SK-N-SH (cell line): Measurements from ENCODE around the gene OTC. TPM values are rescaled to one million over a fixed set of nuclear protein-coding genes. Genes with fewer than 3 reads are reported as not detected.

ENCODE experiments used
- CTCF ChIA-PET: fragments of 300-600, 350-600 bp; formaldehyde crosslinking; extraction: SDS; loops from one replicate; lab custom pipeline; 2021; lab: Yijun Ruan, JAX
- POLR2A ChIA-PET: fragments of 350-600 bp; sonication (Branson Sonifier 250); formaldehyde crosslinking; extraction: SDS; loops from one replicate; lab custom pipeline; 2020; ENCODE audit warnings: antibody characterized with exemption, inconsistent platforms; lab: Yijun Ruan, JAX
- DNase-seq: peaks from one replicate; pipeline ENCODE4 v3.0.0; 2012
- H2AFZ ChIP-seq: fragments of 200-600 bp; sonication (generic); 2 replicates; pipeline ENCODE4 v1.8.1; 2016; ENCODE audit warnings: antibody characterized with exemption, mild to moderate bottlenecking, low read depth
- H3F3A ChIP-seq: fragments of 200-600 bp; sonication (generic); replicated peaks from 2 replicates; pipeline ENCODE3; 2016; ENCODE audit warnings: antibody characterized with exemption, mild to moderate bottlenecking; ENCODE audit not compliant: insufficient read depth
- H3K27ac ChIP-seq, 2 experiments: fragments of 200-500 bp in 1 of 2; fragments of 200-600 bp in 1 of 2; sonication (Bioruptor generic) in 1 of 2; sonication (generic), shearing (Covaris generic) in 1 of 2; 2 replicates each; pipeline versions ENCODE4 v1.5.1 to v1.6.1; 2014 to 2016; ENCODE audit warnings: low read depth in 2 of 2, inconsistent platforms in 1 of 2, low read length in 1 of 2, mild to moderate bottlenecking in 1 of 2, mixed read lengths in 1 of 2
- H3K27me3 ChIP-seq: fragments of 200-600 bp; sonication (generic), shearing (Covaris generic); 2 replicates; pipeline ENCODE4 v1.6.1; 2016; ENCODE audit warnings: mixed run types; ENCODE audit not compliant: insufficient read depth
- H3K36me3 ChIP-seq, 2 experiments: fragments of 200-500 bp in 1 of 2; fragments of 200-600 bp in 1 of 2; sonication (Bioruptor generic) in 1 of 2; sonication (generic) in 1 of 2; replicated peaks in 1 of 2; 2 replicates each; pipeline versions ENCODE3 to v1.5.1; 2014 to 2016; ENCODE audit warnings: low read length in 1 of 2, mild to moderate bottlenecking in 1 of 2; ENCODE audit not compliant: insufficient read depth in 2 of 2, control insufficient read depth in 1 of 2
- H3K4me1 ChIP-seq, 2 experiments: fragments of 200-500 bp in 1 of 2; fragments of 200-600 bp in 1 of 2; sonication (Bioruptor generic) in 1 of 2; sonication (generic), shearing (Covaris generic) in 1 of 2; 2 replicates each; pipeline versions ENCODE4 v1.5.1 to v1.6.1; 2014 to 2016; ENCODE audit warnings: low read depth in 1 of 2, low read length in 1 of 2, mixed run types in 1 of 2; ENCODE audit not compliant: insufficient read depth in 2 of 2, control insufficient read depth in 1 of 2
- H3K4me2 ChIP-seq: fragments of 200-600 bp; sonication (generic), shearing (Covaris generic); 2 replicates; pipeline ENCODE4 v1.6.1; 2017; ENCODE audit warnings: mixed run types
- H3K4me3 ChIP-seq, 2 experiments: fragments of 200-500 bp in 1 of 2; fragments of 200-600 bp in 1 of 2; sonication (Bioruptor generic) in 1 of 2; sonication (generic), shearing (Covaris generic) in 1 of 2; 2 replicates each; pipeline versions ENCODE4 v1.5.1 to v1.8.1; 2014 to 2016; ENCODE audit warnings: low read depth in 2 of 2, inconsistent platforms in 1 of 2, low read length in 1 of 2, mild to moderate bottlenecking in 1 of 2, mixed read lengths in 1 of 2, moderate library complexity in 1 of 2
- H3K79me2 ChIP-seq: fragments of 200-600 bp; sonication (generic); 2 replicates; pipeline ENCODE4 v1.8.1; 2017; ENCODE audit warnings: mild to moderate bottlenecking; ENCODE audit not compliant: insufficient read depth
- H3K9ac ChIP-seq: fragments of 200-600 bp; sonication (generic); 2 replicates; pipeline ENCODE4 v1.6.1; 2017; ENCODE audit warnings: mixed run types
- H3K9me2 ChIP-seq: fragments of 200-600 bp; sonication (generic); 2 replicates; pipeline ENCODE4 v1.6.1; 2017; ENCODE audit warnings: mixed run types
- H3K9me3 ChIP-seq: fragments of 200-600 bp; sonication (generic); 2 replicates; pipeline ENCODE4 v1.6.1; 2017; ENCODE audit warnings: mixed run types, mild to moderate bottlenecking, moderate library complexity
- H4K20me1 ChIP-seq: fragments of 200-600 bp; sonication (generic); 2 replicates; pipeline ENCODE4 v1.6.1; 2017; ENCODE audit warnings: mild to moderate bottlenecking, mixed run types; ENCODE audit not compliant: insufficient read depth
- CHD2 ChIP-seq: fragments of 150-350 bp; IDR thresholded peaks from 2 replicates; pipeline ENCODE4 v1.6.1; 2018; ENCODE audit warnings: low read length; ENCODE audit not compliant: partially characterized antibody
- ELF1 ChIP-seq: IDR thresholded peaks from 2 replicates; pipeline ENCODE4 v1.4.0; 2012
- EP300 ChIP-seq, 2 experiments: IDR thresholded peaks; 2 replicates each; pipeline versions ENCODE4 v1.4.0 to v1.6.1; 2012; ENCODE audit warnings: borderline replicate concordance in 1 of 2, low read depth in 1 of 2, low read length in 1 of 2
- FOXM1 ChIP-seq: IDR thresholded peaks from 2 replicates; pipeline ENCODE4 v1.4.0; 2012; ENCODE audit warnings: low read depth, mild to moderate bottlenecking
- GABPA ChIP-seq: IDR thresholded peaks from 2 replicates; pipeline ENCODE4 v1.4.0; 2012; ENCODE audit warnings: low read depth, mild to moderate bottlenecking
- GATA2 ChIP-seq: sonication (generic); formaldehyde crosslinking; IDR thresholded peaks from 2 replicates; pipeline ENCODE4 v1.5.0; 2020; ENCODE audit warnings: mild to moderate bottlenecking, missing genetic modification reagents
- PBX3 ChIP-seq: IDR thresholded peaks from 2 replicates; pipeline ENCODE4; 2012
- POLR2AphosphoS5 ChIP-seq: IDR thresholded peaks from 2 replicates; pipeline ENCODE4 v1.6.1; 2012; ENCODE audit warnings: low read depth, low read length
- RAD21 ChIP-seq: IDR thresholded peaks from 2 replicates; pipeline ENCODE4 v1.6.1; 2012; ENCODE audit warnings: mild to moderate bottlenecking, low read length
- RCOR1 ChIP-seq: fragments of 150-350 bp; IDR thresholded peaks from 2 replicates; pipeline ENCODE4 v1.6.1; 2017; ENCODE audit warnings: antibody characterized with exemption, low read length
- RFX5 ChIP-seq: IDR thresholded peaks from 2 replicates; pipeline ENCODE4 v1.6.1; 2012; ENCODE audit warnings: mild to moderate bottlenecking, improper control_type of control experiment, low read length
- SIN3A ChIP-seq: IDR thresholded peaks from 2 replicates; pipeline ENCODE4 v1.6.1; 2012; ENCODE audit warnings: low read depth, mild to moderate bottlenecking, low read length, moderate library complexity, borderline replicate concordance
- SMC3 ChIP-seq: IDR thresholded peaks from 2 replicates; pipeline ENCODE4 v1.6.1; 2012; ENCODE audit warnings: low read depth, low read length, improper control_type of control experiment
- YY1 ChIP-seq: IDR thresholded peaks from 2 replicates; pipeline ENCODE4 v1.4.0; 2012; ENCODE audit warnings: low read depth, mild to moderate bottlenecking
- WGBS: methylation state at CpG from one replicate; pipeline ENCODE4 v1.1.6; 2017; ENCODE audit warnings: low lambda C conversion rate; 5-methylcytosine and 5-hydroxymethylcytosine counted together
- polyA plus RNA-seq, 3 experiments: library from polyadenylated mRNA; depleted of rRNA; stranded (reverse); fragments of >200 nt; gene quantifications; 2 replicates each; pipeline ENCODE4 v1.2.3, GENCODE V29; 2012
- TF ChIP-seq, protein P1 (sequence below): fragments of 150-350 bp; IDR thresholded peaks from 2 replicates; pipeline ENCODE4 v1.6.1; 2017; ENCODE audit warnings: antibody characterized with exemption, low read length, low read depth, borderline replicate concordance
- TF ChIP-seq, protein P2 (sequence below): IDR thresholded peaks from 2 replicates; pipeline ENCODE4 v1.4.0; 2012; ENCODE audit warnings: low read depth, borderline replicate concordance

The OTC gene
- polyA plus RNA-seq, 1 of the 3 experiments (the other 2 are of a cell fraction) = not detected

GRCh38 chrX:38437093-38437492 lies 84.7 kb downstream of the OTC start:
- no peak overlapping the region for H3K4me2 ChIP-seq
- no peaks in the 10 kb centered on the region for H3F3A ChIP-seq
- no peak overlapping the region for H3K9ac ChIP-seq
- H2AFZ ChIP-seq = no peak overlapping the region
- H3K9me2 ChIP-seq = no peaks in the 10 kb centered on the region
- no peaks in the 10 kb centered on the region for H3K36me3 ChIP-seq
- no peak for DNase-seq
- no peaks in the 10 kb centered on the region for H3K9me3 ChIP-seq
- no peak overlapping the region for H3K27ac ChIP-seq
- no peak overlapping the region for H3K4me3 ChIP-seq
- H4K20me1 ChIP-seq = no peaks in the 10 kb centered on the region
- TF ChIP-seq RAD21 = no peak
- no peak for TF ChIP-seq GABPA
- TF ChIP-seq GATA2 (CRISPR knock-in tag) = no peak
- no peak for TF ChIP-seq EP300 (IDR thresholded peaks at IDR 0.05; ENCODE audit: borderline replicate concordance in 1 of 2, low read depth in 1 of 2, low read length in 1 of 2)
- TF ChIP-seq CHD2 = no peak
- TF ChIP-seq RCOR1 = no peak
- TF ChIP-seq SMC3 = no peak
- TF ChIP-seq, protein P1, sequence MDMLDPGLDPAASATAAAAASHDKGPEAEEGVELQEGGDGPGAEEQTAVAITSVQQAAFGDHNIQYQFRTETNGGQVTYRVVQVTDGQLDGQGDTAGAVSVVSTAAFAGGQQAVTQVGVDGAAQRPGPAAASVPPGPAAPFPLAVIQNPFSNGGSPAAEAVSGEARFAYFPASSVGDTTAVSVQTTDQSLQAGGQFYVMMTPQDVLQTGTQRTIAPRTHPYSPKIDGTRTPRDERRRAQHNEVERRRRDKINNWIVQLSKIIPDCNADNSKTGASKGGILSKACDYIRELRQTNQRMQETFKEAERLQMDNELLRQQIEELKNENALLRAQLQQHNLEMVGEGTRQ = no peak
- TF ChIP-seq, protein P2, sequence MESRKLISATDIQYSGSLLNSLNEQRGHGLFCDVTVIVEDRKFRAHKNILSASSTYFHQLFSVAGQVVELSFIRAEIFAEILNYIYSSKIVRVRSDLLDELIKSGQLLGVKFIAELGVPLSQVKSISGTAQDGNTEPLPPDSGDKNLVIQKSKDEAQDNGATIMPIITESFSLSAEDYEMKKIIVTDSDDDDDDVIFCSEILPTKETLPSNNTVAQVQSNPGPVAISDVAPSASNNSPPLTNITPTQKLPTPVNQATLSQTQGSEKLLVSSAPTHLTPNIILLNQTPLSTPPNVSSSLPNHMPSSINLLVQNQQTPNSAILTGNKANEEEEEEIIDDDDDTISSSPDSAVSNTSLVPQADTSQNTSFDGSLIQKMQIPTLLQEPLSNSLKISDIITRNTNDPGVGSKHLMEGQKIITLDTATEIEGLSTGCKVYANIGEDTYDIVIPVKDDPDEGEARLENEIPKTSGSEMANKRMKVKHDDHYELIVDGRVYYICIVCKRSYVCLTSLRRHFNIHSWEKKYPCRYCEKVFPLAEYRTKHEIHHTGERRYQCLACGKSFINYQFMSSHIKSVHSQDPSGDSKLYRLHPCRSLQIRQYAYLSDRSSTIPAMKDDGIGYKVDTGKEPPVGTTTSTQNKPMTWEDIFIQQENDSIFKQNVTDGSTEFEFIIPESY = no peak
- TF ChIP-seq FOXM1 = no peak
- no peak for TF ChIP-seq YY1
- no peak for TF ChIP-seq SIN3A
- TF ChIP-seq POLR2AphosphoS5 = no peak
- TF ChIP-seq RFX5 = no peak
- TF ChIP-seq PBX3 = no peak
- no peak for TF ChIP-seq ELF1
- CTCF ChIA-PET = no interaction called here
- H3K79me2 ChIP-seq = no peaks in the 10 kb centered on the region
- 0% methylated on average over 2 of the region's 2 CpGs for WGBS
- POLR2A ChIA-PET = no interaction called here
- no peaks in the 10 kb centered on the region for H3K27me3 ChIP-seq
- no peaks in the 10 kb centered on the region for H3K4me1 ChIP-seq
